HG02943 (cell line): ENCODE data around the gene KIF15.
"Not testable (repeated sequence)": the region's sequence is repeated elsewhere in the genome, so short reads cannot be mapped to it uniquely, and the experiment has no call there.

Experiments used
- ATAC-seq: cut with Tn5 transposase; IDR thresholded peaks from one replicate; pipeline ENCODE4 v1.9.1; 2021; ENCODE audit warnings: mild to moderate bottlenecking, low read depth, moderate library complexity; ENCODE audit not compliant: unreplicated experiment

Gene KIF15

DNA sequence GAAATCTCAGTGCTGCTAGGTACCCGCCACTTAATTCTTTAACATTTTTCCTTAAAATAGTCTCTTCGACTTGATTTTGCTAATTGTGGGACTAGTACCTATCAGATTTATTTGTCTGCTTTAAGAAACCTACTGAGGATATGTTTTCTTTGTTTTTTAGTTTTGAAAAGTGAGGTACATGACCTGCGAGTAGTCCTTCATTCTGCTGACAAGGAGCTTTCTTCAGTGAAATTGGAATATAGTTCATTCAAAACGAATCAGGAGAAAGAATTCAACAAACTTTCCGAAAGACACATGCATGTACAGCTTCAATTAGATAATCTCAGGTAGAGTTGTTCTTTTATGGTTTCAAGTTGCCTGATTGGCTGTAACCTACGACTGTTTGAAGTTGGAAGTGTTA lies 53.2 kb downstream of the KIF15 start:
- ATAC-seq = no peak

DNA sequence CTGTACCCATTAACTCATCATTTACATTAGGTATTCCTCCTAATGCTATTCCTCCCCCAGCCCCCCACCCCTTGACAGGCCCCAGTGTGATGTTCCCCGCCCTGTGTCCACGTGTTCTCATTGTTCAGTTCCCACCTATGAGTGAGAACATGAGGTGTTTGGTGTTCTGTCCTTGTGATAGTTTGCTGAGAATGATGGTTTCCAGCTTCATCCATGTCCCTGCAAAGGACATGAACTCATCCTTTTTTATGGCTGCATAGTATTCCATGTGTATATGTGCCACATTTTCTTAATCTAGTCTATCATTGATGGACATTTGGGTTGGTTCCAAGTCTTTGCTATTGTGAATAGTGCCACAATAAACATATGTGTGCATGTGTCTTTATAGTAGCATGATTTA lies 54.7 kb downstream of the KIF15 start:
- ATAC-seq = not testable (repeated sequence)

DNA sequence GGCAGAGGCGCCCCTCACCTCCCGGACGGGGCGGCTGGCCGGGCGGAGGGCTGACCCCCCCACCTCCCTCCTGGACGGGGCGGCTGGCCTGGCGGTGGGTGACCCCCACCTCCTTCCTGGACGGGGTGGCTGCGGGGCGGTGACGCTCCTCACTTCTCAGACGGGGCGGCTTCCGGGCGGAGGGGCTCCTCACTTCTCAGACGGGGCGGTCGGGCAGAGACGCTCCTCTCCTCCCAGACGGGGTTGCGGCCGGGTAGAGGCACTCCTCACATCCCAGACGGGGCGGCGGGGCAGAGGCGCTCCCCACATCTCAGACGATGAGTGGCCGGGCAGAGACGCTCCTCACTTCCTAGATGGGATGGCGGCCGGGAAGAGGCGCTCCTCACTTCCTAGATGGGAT lies 59.6 kb downstream of the KIF15 start:
- ATAC-seq = not testable (repeated sequence)

DNA sequence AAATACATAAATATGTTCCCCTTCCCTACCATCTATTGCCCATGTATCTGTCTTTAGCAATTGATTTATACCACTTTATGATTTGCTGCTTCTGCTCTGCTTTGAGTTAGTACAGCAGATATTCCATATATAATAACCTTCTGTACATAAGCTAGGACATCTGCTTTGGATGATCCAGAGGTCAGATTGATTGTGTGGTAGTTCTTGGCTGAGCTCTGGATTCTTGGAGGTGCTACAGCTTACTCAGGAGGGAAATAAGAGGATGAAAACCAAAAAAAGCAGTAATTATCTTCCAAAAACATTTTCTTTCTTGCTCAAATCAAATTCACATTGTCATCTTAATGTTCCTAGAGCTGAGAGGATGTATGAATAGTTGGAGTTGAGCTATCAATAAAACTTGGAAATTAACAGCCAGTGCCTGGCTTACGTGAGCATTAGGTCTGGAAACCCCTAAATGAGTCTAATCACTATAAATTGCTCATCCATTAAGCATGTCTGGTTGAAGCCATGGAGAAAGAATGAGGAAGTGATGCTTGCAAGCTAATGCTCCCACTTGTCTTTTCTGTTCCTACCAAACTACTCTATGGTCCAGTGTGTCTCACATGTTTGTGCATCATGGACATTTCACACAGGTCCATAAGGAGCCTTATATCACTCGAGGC lies 63.8 kb downstream of the KIF15 start:
- no peak for ATAC-seq

DNA sequence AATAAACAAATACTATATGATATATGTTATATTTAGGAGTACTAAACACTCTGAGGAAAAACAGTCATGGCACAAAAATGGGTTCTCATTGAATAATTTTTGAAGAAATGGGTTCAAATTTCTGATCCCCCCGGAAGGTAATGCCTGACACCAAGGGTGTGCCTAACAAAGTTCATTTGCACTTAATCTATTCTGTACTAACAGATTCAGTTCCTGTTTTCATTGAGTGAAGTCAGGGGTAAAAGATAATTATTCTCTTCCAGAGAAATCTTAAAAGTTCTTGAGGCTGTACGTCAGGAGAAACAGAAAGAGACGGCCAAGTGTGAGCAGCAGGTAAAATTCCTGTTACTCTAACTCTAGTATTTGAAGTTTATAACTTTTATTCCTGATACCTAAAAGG lies 65.6 kb downstream of the KIF15 start:
- no peak for ATAC-seq

DNA sequence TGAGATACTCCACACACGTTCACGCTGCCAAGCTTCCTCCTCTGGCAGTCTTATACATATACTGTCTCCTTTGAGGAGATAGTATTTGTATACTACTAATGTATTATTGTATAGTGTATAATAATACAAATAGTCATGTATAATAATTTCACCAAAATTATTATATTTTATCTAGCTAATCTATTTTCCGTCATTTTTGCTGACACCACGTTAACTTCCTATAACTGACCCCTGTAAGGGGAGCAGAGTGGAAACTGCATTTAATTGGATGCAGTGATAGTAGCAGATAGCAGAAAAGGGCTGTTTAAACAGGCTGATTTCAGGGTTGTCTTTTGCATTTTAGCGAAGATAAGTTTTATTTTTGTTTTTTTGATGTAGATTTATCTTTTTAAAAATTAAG lies 69.6 kb downstream of the KIF15 start:
- ATAC-seq = no peak

DNA sequence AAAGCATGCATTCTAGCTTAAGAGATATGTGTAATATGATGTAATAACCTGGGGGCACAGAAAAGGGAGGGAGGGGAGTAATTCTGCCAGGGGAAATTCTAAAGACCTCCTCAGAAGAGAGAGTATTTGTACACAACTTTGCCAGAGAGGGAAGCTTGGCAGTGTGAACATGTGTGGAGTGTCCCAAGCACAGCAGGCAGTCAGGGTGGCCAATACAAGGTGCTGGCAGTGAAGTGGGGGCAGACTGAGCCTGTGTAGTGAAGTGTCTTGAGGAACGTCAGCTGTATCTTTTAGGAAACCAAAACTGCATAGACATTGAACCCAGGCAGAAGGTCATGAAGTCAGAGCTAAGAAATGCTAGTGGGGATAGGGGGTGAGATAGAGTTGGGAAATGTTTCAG lies 70.4 kb downstream of the KIF15 start:
- no peak for ATAC-seq

DNA sequence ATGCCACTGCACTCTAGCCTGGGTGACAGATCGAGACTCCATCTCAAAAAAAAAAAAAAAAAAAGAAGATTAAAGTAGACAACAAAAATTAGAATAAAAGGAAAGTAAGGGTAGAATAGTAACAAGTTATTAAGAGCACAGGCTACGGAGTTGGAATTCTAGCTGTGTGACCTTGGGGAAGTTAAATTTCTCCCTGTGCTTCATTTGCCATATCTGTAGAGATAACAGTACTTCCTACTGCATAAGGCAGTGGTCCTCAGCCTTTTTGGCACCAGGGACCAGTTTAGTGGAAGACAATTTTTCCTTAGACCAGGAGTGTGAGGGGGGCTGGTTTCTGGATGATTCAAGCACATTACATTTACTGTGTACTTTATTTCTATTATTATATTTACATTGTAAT lies 71.4 kb downstream of the KIF15 start:
- ATAC-seq = no peak

DNA sequence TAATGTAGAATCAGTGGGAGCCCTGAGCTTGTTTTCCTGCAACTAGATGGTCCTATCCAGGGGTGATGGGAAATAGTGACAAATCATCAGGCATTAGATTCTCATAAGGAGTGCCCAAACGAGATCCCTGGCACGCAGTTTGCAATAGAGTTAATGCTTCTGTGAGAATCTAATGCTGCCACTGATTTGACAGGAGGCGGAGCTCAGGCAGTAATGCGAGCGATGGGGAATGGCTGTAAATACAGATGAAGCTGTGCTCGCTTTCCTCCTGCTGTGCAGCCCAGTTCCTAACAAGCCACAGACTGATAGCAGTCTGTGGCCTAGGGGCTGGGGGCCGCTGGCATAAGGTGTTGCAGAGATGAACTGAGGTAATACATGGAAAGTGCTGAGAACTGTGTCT lies 71.8 kb downstream of the KIF15 start:
- ATAC-seq = no peak

DNA sequence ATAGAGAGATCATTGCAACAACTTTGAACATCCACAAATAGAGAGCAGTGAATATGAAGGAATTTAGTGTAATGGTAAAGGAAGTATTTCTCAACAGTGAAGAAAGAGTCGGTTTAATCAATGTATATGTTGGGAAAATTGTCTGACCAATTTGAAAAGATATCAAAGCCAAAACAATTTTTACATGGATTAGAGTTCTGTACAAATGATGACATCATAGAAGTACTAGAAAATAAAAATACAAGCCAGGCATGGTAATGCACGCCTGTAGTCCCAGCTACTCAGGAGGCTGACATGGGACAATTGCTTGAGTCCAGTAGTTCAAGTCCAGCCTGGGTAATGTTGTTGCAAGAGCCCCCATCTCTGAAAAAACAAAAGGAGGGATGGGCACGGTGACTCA lies 74.1 kb downstream of the KIF15 start:
- ATAC-seq = no peak

DNA sequence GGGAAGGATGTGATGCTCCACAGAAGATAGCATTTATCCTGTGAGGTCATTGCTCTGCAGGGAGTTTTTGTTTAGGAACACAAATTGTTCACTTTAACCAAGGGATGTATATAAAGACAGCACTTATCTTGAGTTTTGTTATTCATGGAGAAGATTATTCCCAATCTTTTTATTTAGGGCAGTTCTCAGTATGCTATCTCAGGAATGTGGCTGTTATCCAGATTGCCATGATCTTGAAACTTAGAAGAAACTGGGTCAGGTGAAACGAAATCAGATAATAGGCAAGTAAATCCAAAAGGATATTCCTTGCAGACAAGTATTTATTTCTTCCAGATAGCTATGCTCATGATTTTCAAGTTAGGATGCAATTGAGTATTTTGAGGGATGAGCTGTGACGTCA lies 80.8 kb downstream of the KIF15 start:
- no peak for ATAC-seq

DNA sequence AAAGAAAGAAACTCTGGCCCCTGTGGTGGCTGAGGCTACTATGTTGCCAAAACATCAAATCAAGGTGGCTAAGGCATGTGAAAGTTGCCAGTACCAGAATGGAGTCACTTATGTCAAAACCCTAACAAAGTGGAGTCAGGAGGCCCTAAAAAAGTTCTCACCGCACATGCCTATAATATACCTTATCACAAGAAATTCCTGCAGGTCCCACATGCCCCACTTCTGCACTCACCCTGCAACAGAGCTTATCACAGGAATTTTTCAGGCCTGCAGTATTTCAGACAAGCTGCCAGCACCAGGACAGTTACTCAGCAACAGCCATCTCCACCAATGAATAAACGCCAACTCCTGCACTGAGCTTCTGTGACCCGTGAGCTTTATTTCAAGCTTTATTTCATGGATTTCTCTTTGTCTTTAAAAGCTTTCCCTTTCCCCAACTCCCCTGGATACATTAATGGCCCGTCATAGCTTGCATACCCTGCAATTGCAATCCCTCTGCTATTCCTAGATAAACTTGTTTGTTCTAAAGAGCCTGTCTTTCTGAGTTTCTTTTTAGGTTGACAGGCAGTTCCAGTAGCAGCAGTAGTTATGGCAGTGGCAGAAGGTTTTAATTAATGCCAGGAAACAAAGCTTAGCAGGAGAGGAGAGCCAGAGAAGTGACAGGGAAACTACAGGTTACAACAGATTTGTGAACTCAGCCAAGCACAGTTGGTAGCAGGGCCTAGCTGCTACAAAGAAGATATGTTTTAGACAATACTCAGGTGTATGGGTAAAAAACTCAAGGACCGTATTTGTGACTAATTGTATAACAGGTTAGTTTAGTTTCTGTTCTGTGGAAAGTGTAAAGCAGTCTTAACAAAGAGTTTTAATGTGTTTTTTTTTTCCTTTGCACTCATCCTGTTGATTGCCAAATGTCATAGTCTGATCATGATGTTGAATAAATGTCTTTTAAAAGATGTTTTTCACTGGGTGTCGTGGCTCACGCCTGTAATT lies 84.2 kb downstream of the KIF15 start:
- no peak for ATAC-seq

DNA sequence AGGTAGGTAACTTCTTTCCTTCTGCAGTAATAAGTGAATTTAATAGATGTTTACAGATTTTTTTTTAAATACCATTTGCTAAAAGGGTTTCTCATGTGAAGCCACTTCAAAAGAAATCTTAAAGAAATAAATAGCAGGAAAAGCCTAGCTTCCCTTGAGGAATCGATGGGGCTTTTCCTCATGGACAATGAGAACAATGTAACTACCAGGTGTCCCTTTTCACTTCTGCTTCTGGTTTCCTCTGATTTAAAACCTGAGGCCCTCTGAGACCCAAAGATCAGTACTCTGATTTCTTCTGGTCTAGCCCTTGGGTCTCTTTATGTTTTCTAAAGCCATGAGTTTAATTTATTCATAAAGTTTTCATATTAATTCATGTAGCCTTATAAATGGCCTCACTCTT lies 87.0 kb downstream of the KIF15 start:
- ATAC-seq = no peak

DNA sequence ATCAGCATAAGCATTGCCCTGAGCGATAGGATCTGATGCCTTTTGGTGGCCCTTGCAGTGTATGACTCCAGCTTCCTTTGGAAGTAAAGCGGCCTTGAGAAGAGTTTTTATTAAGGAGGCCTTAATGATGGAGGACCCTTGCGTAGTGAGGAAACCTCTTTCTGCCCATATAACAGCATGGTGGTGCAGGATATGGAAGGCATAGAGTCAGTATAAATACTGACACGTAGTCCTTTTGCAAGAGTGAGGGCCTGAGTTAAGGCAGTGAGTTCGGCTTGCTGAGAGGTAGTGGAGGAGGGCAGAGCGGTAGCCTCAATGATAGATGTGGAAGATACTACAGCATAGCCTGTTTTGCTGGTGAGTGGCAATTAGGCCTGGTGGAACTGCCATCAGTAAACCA lies 95.1 kb downstream of the KIF15 start:
- ATAC-seq = not testable (repeated sequence)

DNA sequence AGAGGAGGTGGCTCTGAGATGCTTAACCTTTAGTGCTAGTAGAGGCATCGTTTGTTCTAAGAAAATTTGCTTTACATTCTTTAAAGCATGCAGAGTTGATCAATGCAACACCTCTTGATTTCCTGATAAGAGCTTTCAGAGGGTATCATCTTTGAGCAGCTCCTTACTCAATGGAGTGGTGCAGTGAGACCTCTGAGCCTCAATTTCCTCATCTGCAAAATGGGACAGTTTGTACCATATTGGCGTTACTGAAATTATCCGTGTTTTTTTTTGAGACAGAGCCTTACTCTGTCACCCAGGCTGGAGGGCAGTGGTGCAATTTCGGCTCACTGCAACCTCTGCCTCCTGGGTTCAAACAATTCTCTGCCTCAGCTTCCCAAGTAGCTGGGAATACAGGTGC lies 98.5 kb downstream of the KIF15 start:
- no peak for ATAC-seq

DNA sequence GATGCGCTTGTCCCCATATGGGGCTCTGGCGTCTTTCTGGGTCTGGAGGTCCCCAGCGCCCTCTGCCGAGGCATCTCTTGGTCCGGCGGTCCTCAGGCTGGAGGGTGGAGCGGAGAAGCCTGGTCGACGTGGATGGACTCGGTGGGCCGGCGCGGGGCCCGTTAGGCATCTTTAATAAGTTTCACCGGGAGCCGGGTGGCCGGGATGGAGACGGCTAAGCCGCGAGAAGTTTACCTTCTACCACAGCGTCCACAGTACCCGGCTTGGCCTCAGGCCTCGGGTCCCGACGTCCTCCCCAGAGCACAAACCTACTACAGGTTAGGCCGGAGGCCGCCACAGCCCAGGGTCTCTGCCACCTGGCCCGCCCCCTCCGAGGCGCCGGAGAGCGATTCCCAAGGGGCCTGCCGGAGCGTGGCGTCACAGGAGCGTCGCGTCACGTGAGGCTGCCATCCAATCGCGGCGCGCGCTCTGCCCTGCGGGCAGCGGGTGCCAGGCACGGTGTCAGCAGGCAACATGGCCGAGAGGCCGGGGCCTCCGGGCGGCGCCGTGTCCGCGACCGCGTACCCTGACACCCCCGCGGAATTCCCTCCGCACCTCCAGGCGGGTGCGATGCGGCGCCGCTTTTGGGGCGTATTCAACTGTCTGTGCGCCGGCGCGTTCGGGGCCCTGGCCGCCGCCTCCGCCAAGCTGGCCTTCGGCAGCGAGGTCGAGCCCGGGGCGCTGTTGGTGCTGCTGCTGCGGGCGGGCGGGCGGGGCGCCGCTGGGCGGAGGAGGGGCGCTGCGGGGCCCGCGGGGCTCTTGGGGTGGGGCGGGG lies 100.0 kb downstream of the KIF15 start, which contains the start of gene TMEM42:
Gene TMEM42, plus strand, starts transcription at position 501 of the 814 bp plus-strand sequence. Its CDS starts 13 bp downstream, at position 514.
- peak; percentile 94 for ATAC-seq

DNA sequence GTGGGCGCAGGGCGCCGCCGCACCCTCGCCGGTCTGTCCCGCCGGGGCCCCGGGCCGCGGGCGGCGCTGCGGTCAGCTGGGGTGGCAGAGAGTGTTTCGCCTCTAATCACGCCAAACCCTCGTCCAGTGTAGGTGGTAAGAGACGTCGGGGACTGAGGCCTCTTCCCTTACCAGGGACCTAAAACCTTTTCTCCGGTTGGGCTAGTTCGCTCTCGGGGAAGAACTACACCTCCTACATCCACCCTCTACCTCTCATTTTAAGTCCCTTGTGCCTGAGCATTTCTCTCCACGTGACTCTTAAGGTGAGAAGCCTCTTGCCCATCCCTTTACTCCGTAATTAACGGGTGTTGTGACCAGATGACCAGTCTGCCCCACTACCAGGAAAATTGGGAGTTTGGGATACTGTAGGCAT lies 100.6 kb downstream of the KIF15 start:
- ATAC-seq = peak; percentile 20

DNA sequence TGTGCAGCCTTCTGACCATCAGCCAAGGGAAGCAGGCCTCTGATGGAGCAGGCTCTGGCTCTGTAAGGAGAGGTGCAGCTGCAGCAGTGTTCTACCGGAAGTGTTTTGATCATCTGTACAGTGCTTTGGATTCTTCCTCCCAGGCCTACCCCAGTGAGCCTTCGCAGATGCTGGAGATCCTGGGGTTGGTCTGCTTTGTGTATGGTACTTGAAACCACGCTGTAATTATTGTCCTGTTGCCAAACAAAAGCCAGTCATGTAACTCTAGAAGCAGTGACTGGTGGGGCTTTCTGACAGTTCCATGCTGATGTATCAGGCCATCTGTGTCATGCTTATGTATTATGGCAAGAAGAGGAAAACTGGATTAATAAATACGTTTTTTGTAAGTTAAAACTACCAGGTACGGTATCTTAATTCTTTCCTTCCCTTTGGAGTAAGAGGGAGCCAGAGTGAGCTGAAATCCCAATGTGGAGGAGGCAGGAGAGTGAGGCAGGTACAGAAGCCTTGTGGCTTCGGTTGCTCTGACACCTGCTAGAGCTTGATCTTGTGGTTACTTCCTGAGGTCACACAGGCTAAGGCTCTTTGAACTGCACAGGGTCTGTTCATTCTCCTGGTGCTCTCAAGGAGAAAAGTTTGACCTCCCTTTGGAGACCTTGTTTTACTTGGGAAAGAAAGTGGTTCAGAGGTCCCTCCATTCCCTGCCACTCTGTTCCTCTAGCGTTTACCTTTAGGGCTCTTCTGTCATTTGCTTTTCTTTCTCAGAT lies 103.9 kb downstream of the KIF15 start:
- no peak for ATAC-seq

DNA sequence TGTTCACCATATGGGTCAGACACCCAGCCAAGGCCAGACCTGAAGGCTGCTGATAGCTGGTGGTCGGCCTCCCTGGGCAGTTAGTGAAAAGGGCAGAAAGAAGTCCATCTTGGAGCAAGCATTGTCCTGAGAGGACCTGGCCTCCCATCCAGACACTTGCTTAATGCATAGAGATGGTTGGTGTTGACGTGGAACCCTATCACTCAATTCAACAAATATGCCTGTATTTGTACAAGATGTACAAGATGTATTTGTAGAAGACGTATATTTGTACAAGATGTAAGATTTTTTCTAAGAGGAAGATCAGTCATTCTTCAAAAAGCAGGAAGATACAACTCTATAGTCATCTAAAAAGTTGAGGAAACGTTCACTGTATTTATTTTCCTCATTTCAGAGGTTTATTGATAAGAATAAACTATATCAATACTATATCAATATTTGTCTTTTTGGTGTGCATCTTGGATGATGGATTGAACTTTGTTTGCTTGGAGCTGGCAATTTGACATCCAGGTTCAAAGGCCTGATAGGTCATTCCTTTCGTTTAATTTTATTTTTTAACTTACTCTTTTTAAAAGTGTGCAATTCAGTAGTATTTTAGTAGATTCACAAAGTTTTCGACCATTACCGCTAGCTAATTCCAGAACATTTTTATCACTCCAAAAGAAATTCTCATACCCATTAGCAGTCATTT lies 106.0 kb downstream of the KIF15 start:
- no peak for ATAC-seq
